ENCODE data around the gene GPR83.

DNA sequence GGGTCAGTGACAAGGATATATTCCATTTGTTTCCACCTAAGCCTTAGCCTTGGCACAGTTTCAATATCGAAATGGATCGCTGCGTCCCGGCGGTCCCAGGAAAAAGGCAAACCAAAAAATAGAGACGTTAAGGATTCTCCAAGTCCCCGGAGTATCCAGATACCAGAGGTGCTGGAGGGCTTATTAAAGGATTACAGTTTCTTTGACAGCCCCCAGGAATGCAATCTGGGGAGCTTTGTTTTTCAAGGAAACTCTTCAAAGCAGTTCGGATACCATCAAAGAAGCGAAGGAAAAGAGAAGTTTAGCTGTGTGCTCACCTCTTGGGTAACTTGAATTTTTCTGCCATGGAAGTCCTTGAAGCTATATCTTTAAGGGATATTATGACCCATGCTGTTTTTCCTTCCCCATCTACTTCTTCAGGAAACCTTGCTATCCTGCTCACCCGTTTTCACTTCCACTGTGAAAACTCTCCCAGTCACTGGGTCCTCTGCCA, 600 bp upstream of the GPR83 start:
- TF ChIP-seq, protein P1, sequence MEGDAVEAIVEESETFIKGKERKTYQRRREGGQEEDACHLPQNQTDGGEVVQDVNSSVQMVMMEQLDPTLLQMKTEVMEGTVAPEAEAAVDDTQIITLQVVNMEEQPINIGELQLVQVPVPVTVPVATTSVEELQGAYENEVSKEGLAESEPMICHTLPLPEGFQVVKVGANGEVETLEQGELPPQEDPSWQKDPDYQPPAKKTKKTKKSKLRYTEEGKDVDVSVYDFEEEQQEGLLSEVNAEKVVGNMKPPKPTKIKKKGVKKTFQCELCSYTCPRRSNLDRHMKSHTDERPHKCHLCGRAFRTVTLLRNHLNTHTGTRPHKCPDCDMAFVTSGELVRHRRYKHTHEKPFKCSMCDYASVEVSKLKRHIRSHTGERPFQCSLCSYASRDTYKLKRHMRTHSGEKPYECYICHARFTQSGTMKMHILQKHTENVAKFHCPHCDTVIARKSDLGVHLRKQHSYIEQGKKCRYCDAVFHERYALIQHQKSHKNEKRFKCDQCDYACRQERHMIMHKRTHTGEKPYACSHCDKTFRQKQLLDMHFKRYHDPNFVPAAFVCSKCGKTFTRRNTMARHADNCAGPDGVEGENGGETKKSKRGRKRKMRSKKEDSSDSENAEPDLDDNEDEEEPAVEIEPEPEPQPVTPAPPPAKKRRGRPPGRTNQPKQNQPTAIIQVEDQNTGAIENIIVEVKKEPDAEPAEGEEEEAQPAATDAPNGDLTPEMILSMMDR (IDR thresholded peaks at IDR 0.05): no peak
- no peak for TF ChIP-seq POLR2AphosphoS5 (IDR thresholded peaks at IDR 0.05)
